Cardiac muscle cell (in vitro differentiated cells and primary cell): ENCODE measurements around the gene NRG3. TPM values are rescaled to one million over a fixed set of nuclear protein-coding genes. Genes with fewer than 3 reads are reported as not detected.

ENCODE experiments used
- DNase-seq, 2 donors: peaks; one replicate each; pipeline versions ENCODE4 v3.0.0 to v3.0.0-alpha.2; 2010 to 2017; ENCODE audit warnings: low read depth in 1 of 2, low spot score in 1 of 2
- H3K27ac ChIP-seq: fragments of 200-600 bp; sonication (generic); 2 replicates; pipeline ENCODE4 v1.5.1; 2016
- H3K27me3 ChIP-seq: fragments of 200-600 bp; sonication (generic); 2 replicates; pipeline ENCODE4 v1.6.0; 2016; ENCODE audit warnings: control low read depth
- H3K36me3 ChIP-seq: fragments of 200-600 bp; sonication (generic); 2 replicates; pipeline ENCODE4 v1.5.1; 2016; ENCODE audit warnings: control low read depth
- H3K4me1 ChIP-seq: fragments of 200-600 bp; sonication (generic); 2 replicates; pipeline ENCODE4 v1.8.1; 2017; ENCODE audit warnings: low read depth, mild to moderate bottlenecking, mixed run types
- H3K4me3 ChIP-seq: fragments of 200-600 bp; sonication (generic); 2 replicates; pipeline ENCODE4 v1.5.1; 2016; ENCODE audit warnings: mild to moderate bottlenecking
- H3K9me3 ChIP-seq: fragments of 200-600 bp; sonication (generic); 2 replicates; pipeline ENCODE4 v1.5.1; 2017; ENCODE audit warnings: low read depth, mild to moderate bottlenecking, control low read depth
- polyA plus RNA-seq: library from polyadenylated mRNA; unstranded; fragments of >200 nt; fragmentation: Nextera tagmentation; extraction: Ambion mirVana; gene quantifications from 2 replicates; pipeline ENCODE4 v1.2.1, GENCODE V29; 2016
- total RNA-seq: library from RNA; depleted of rRNA; stranded (reverse); fragments of >200 nt; gene quantifications from 2 replicates; pipeline ENCODE4 v1.2.3, GENCODE V29; 2016
- TF ChIP-seq, protein P1 (sequence below): IDR thresholded peaks from 2 replicates; pipeline ENCODE4 v1.5.1; 2012; ENCODE audit warnings: low read depth, mild to moderate bottlenecking, low read length

The NRG3 gene
- total and polyA plus RNA-seq, 2 experiments from 2014 or later: 0.48 to 0.55 TPM

DNA sequence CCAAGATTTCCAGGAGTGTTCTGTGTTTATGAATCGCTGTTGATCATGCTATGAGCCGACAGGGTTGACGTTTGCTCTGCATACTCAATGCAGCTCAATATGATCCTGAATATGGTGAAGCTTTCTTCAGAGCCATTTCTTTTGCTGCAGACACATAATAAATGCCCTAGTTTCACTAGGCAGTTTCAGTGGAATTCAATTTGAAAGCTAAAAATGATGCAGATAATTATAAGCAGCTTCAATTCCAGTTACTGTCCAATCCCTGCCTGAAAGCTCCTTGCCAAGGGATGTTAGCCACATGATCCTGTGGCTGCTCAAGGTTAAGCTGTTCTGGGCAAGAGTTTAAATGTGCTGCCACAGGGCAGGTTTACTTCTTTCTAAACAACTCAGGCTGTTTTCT, 805.6 kb downstream of the NRG3 start:
- H3K4me3 ChIP-seq: no peak overlapping the region
- H3K36me3 ChIP-seq: no peaks in the 10 kb centered on the region
- H3K4me1 ChIP-seq: no peaks in the 10 kb centered on the region
- TF ChIP-seq, protein P1, sequence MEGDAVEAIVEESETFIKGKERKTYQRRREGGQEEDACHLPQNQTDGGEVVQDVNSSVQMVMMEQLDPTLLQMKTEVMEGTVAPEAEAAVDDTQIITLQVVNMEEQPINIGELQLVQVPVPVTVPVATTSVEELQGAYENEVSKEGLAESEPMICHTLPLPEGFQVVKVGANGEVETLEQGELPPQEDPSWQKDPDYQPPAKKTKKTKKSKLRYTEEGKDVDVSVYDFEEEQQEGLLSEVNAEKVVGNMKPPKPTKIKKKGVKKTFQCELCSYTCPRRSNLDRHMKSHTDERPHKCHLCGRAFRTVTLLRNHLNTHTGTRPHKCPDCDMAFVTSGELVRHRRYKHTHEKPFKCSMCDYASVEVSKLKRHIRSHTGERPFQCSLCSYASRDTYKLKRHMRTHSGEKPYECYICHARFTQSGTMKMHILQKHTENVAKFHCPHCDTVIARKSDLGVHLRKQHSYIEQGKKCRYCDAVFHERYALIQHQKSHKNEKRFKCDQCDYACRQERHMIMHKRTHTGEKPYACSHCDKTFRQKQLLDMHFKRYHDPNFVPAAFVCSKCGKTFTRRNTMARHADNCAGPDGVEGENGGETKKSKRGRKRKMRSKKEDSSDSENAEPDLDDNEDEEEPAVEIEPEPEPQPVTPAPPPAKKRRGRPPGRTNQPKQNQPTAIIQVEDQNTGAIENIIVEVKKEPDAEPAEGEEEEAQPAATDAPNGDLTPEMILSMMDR: no peak
- no peak overlapping the region for H3K27ac ChIP-seq
- H3K27me3 ChIP-seq: no peaks in the 10 kb centered on the region
- no peaks in the 10 kb centered on the region for H3K9me3 ChIP-seq
- DNase-seq: no peak

DNA sequence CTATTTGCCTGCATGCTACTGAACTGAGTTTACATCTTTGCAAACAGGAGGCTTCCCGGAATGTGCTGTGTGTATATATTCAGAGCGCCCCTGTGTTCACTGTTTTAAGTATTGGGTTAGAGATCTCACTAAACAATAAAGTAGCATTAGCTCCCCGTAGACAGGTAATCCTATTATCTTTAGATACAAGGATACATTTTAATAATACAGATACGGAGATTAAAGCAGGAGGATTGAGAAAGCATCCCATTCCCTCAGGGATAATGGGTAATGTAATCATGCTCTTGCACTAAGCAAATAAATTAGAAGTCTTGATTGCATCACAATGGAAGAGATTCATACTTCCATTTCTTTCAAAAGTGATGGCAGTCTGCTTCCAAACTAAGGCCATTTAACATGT, 809.0 kb downstream of the NRG3 start:
- Histone ChIP-seq H3K4me3 (no peak overlapping the region), H3K27ac (no peak overlapping the region), H3K9me3 (no peaks in the 10 kb centered on the region), H3K27me3 (no peaks in the 10 kb centered on the region), H3K36me3 (no peaks in the 10 kb centered on the region), H3K4me1 (no peaks in the 10 kb centered on the region)
- TF ChIP-seq, protein P1: no peak
- DNase-seq: no peak

DNA sequence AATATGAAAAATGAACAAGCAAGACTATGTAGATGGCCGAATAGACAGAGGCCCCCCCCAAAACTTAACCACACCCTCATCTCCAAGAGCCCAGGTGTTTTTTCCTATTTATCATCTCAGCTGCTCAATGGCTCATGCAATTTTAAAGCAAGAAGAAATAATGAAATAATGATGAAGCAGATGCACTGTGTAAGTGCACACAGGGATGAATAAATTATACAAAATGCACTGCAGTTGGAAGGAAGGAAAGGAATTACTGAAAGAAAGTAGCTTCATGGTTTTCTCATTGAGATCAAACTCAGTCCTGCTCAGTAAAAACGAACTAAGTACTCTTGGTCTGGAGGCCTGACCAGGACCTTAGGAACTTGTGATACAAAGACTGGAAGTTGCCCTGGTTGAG, 810.1 kb downstream of the NRG3 start:
- no peaks in the 10 kb centered on the region for H3K36me3 ChIP-seq
- no peak overlapping the region for H3K27ac ChIP-seq
- DNase-seq: no peak
- H3K27me3 ChIP-seq: no peaks in the 10 kb centered on the region
- TF ChIP-seq, protein P1: no peak
- no peaks in the 10 kb centered on the region for H3K9me3 ChIP-seq
- H3K4me3 ChIP-seq: no peak overlapping the region
- H3K4me1 ChIP-seq: no peaks in the 10 kb centered on the region

DNA sequence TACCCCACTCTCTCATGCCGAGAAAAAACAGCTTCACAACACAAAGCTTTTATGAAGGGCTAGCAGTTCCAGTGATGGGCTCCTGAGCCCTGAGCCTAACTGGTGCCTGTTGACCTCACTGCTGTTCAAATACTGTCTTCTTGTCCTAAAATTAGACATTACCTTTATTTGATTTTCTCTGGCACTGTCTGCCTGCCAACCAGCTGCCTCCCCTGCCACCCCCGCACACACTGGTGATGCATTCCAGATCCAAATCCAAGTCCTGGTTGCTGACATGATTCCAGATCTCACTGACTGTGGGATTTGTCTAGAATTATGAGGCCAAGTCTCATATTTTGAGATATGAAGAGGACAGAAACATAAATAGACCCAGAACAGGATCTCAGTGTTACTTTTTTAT, 816.2 kb downstream of the NRG3 start:
- TF ChIP-seq, protein P1: no peak
- Histone ChIP-seq H3K9me3 (no peaks in the 10 kb centered on the region), H3K27ac (no peak overlapping the region), H3K4me1 (no peaks in the 10 kb centered on the region), H3K4me3 (no peak overlapping the region), H3K36me3 (no peaks in the 10 kb centered on the region), H3K27me3 (no peaks in the 10 kb centered on the region)
- no peak for DNase-seq

DNA sequence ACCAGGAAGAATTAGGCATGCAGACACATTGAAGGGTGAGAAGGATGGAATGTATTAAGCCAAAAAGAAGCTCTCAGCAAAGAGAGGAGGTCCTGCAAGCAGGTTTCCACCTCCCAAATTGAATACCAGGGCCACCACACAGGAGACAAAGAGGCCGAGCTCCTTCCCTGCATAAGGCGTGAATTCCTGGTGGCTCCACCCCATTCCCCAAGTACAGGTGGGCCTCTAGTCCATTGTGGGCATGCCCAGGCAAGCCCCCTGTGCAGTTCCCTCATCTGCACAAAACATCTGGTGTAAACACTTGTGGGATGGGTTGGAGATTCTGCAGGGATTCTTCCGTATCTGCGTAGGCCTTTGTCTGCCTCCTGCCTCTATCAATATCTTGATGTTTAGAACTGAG, 817.5 kb downstream of the NRG3 start:
- H3K9me3 ChIP-seq: no peaks in the 10 kb centered on the region
- TF ChIP-seq, protein P1: no peak
- H3K27me3 ChIP-seq: no peaks in the 10 kb centered on the region
- no peak for DNase-seq
- H3K4me1 ChIP-seq: no peaks in the 10 kb centered on the region
- no peaks in the 10 kb centered on the region for H3K36me3 ChIP-seq
- H3K27ac ChIP-seq: no peak overlapping the region
- H3K4me3 ChIP-seq: no peak overlapping the region

DNA sequence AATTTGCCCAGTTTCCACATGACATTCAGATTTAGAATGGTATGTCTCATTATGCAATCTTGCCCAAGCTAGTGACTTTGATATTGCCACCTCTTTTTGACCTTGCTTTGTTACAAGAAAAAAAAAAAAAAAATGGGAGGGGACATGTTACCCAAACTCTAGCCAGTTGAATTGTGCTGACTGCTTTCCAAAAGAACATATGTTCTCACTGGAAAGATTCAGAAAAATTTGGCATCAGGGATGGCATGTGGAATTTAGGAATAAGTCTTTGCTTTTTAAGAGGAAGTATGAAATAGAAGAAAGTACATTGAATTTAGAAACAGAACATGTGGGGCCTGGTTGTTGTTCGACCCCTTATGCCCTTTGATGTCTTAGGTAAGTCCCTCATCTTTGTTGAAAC, 846.8 kb downstream of the NRG3 start:
- Histone ChIP-seq H3K36me3 (no peaks in the 10 kb centered on the region), H3K27me3 (no peaks in the 10 kb centered on the region), H3K4me3 (no peak overlapping the region), H3K27ac (no peak overlapping the region), H3K4me1 (no peaks in the 10 kb centered on the region), H3K9me3 (no peaks in the 10 kb centered on the region)
- TF ChIP-seq, protein P1: no peak
- no peak for DNase-seq
